NCI-H69 (cell line): ENCODE measurements around the gene COIL.

Source experiments
- DNase-seq: peaks from one replicate; lab custom pipeline; 2025; lab: John Stamatoyannopoulos, UW

COIL gene

GRCh38 chr17:56909742-56910508 is 50.9 kb downstream of the COIL start:
- no peak for DNase-seq

GRCh38 chr17:56908001-56908542 is 52.8 kb downstream of the COIL start:
- no peak for DNase-seq

DNA sequence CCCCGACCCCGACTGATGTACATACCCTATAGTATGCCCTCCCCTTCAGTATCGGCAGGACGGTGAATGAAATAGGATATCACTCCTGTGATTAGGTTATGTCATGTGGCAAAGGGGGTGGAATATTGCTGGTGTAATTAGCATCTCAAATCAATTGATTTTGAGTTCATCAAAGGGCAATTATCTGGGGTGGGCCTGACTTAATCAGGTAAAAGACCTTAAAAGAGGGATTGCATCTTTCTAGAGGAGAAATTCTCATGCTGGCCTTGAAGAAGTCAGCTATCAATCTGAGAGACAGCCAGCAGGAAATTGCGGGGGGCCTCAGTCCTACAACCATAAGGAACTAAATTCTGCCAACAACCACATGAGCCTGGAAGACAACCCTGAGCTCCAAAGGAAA is 57.3 kb downstream of the COIL start:
- DNase-seq = no peak

GRCh38 chr17:56902348-56902747 is 58.5 kb downstream of the COIL start:
- no peak for DNase-seq

DNA sequence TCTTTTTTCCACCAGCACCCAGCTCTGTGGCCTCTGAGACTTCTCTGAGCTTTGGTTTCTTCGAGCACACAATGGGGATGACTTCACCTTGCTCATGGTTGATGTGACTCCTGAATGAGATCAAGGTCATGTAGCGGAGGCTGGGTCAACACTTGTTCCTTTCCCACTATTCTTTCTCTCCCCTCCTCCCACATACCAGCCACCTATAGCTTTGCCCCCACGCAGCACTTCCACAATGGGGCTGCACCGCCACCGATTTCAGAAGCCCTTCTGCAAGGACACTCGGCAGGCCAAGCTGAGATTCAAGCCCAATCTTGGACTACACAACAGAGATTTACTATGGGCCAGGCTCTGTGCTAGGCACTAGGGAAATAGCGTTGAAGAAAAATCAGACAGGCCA is 61.4 kb downstream of the COIL start:
- DNase-seq = no peak

- no peak for DNase-seq
These were observed 62.0 kb downstream of the COIL start for GRCh38 chr17:56898874-56899273.

- no peak for DNase-seq
These were observed 63.0 kb downstream of the COIL start for GRCh38 chr17:56897646-56898424.

DNA sequence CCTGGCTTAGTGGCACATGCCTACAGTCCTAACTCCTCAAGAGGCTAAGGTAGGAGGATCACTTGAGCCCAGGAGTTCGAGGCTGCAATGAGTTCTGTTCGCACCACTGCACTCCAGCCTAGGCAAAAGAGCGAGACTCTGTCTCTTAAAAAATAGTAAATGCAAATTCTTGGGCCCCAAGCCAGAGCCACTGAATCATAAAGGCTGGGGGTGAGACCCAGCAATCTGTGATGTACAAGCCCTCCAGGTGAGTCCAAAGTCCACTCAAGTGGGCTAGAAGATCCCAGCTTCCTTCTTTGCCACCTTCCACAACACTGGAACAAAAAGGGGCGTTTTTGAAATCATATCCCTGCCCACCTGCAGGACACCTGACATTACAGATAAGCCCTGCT is 63.9 kb downstream of the COIL start:
- peak; percentile 8 for DNase-seq

GRCh38 chr17:56896217-56896967 is 64.5 kb downstream of the COIL start:
- DNase-seq = no peak

DNA sequence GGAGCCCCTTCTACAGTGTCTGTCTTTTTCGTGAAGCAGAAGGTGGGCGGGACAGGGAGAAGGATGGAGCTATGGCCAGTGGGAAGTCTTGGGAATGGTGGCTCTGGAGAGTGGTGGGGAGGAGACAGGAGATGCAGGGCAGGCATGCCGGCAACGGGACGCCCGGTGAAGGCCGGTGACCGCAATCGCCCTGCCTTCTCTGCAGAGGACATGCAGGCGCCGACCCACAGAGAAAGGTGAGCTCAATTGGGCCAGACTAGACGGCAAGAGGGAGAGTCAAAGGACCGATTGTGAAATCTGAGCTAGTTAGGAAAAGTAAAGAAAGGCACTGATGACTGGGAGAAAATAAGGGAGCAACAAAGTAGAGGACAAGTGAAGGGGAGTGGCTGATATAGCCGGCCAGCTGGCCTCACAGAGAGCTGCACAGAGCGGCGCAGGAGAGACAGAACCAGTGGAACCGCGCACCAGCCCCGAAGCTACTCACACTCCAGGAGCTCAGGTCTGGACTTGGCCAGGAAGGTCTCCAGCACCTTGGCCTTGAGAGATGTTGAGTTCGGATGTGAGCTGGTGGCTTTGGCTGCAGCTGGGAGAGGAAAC is 65.9 kb downstream of the COIL start:
- DNase-seq = no peak

DNA sequence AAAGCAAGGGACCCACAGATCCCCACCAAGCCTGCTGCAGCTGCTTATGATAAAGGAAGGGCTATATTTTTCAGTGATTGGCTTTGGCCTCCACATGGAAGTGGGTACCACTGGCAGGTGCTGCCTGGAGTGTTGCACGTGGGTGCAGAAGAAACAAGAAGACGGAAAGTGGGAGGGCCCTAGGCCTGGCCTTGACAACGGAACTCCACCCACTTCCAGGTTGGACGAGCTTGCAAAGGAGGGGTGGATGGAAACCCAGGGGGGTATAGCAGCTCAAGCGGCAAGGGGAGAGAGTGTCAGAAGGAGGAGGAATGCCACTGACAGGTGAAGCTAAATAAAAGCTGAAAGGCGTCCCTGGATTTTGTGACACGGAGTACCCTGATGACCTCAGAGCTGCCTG is 67.3 kb downstream of the COIL start:
- DNase-seq = no peak

GRCh38 chr17:56892333-56892732 is 68.5 kb downstream of the COIL start:
- no peak for DNase-seq

DNA sequence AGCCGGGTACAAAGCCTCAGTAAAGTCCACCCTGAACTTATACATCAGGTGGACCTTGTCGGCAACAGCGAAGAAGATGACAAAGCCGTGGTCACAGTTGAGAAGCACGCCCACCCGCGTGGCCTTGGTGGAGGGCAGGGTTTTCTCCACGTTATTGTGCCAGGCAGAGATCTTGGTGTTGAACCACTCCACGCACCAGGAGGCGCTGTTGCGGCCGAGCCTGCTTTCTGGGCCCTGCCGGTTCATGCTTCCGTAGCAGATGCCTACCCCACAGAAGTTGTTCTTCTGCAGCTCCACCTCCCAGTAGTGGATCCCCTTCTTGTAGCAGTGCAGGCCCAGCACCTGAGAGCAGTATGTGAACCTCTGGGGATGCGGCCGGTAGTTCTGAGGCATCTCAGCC is 69.1 kb downstream of the COIL start:
- DNase-seq = no peak

GRCh38 chr17:56890906-56891674 is 69.8 kb downstream of the COIL start:
- DNase-seq = no peak

GRCh38 chr17:56890390-56890789 is 70.5 kb downstream of the COIL start:
- no peak for DNase-seq
